ENCODE measurements around the gene RRAS2. TPM values are rescaled to one million over a fixed set of nuclear protein-coding genes. Genes with fewer than 3 reads are reported as not detected.

The RRAS2 gene
- total RNA-seq, 1 donor from 2014 or later, result 150 TPM

- Histone ChIP-seq H4K20me1 (ENCODE audit: insufficient read depth, low read length) (no peaks in the 10 kb centered on the region), H3K4me3 (ENCODE audit: insufficient read depth, low read depth, low read length) (no peak overlapping the region), H2AFZ (ENCODE audit: low read depth, low read length) (no peak overlapping the region), H3K79me2 (ENCODE audit: insufficient read depth, low read length) (no peaks in the 10 kb centered on the region), H3K4me2 (ENCODE audit: low read length) (peak overlapping the region; percentile 51), H3K36me3 (ENCODE audit: insufficient read depth, low read length) (no peaks in the 10 kb centered on the region), H3K9ac (ENCODE audit: low read length) (no peak overlapping the region), H3K27me3 (ENCODE audit: insufficient read depth, low read length) (no peaks in the 10 kb centered on the region), H3K27ac (ENCODE audit: low read depth, low read length) (peak overlapping the region; percentile 34), H3K9me3 (ENCODE audit: insufficient read depth, low read depth, low read length) (no peaks in the 10 kb centered on the region), H3K4me1 (ENCODE audit: insufficient read depth, low read length) (peaks cover 5% of the 10 kb centered on the region)
- H3K4me1 Mint-ChIP-seq (ENCODE audit: low read depth, unreplicated experiment), result peaks cover 3% of the 10 kb centered on the region
- peaks cover 3% of the 10 kb centered on the region for H3K27me3 Mint-ChIP-seq (ENCODE audit: low read depth, unreplicated experiment)
- DNase-seq (ENCODE audit: low read depth) (peak; percentile 24), FAIRE-seq (no peak)
- no peak overlapping the region for H3K27ac Mint-ChIP-seq (ENCODE audit: unreplicated experiment)
- H3K4me3 Mint-ChIP-seq (ENCODE audit: unreplicated experiment), result no peak overlapping the region
- peaks cover 2% of the 10 kb centered on the region for H3K9me3 Mint-ChIP-seq (ENCODE audit: unreplicated experiment)
- TF ChIP-seq, protein P1, sequence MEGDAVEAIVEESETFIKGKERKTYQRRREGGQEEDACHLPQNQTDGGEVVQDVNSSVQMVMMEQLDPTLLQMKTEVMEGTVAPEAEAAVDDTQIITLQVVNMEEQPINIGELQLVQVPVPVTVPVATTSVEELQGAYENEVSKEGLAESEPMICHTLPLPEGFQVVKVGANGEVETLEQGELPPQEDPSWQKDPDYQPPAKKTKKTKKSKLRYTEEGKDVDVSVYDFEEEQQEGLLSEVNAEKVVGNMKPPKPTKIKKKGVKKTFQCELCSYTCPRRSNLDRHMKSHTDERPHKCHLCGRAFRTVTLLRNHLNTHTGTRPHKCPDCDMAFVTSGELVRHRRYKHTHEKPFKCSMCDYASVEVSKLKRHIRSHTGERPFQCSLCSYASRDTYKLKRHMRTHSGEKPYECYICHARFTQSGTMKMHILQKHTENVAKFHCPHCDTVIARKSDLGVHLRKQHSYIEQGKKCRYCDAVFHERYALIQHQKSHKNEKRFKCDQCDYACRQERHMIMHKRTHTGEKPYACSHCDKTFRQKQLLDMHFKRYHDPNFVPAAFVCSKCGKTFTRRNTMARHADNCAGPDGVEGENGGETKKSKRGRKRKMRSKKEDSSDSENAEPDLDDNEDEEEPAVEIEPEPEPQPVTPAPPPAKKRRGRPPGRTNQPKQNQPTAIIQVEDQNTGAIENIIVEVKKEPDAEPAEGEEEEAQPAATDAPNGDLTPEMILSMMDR (IDR thresholded peaks at IDR 0.05; ENCODE audit: insufficient read depth, low read depth, low read length), result no peak
- TF ChIP-seq EZH2 (IDR thresholded peaks at IDR 0.05; ENCODE audit: insufficient read depth, low read length), result no peak
- H3K36me3 Mint-ChIP-seq (ENCODE audit: low read depth, unreplicated experiment), result peaks cover 2% of the 10 kb centered on the region
Measured at GRCh38 chr11:14364322-14364721, 5.3 kb upstream of the RRAS2 start.

GRCh38 chr11:14362611-14363010 lies 3.6 kb upstream of the RRAS2 start:
- H3K4me1 Mint-ChIP-seq (ENCODE audit: low read depth, unreplicated experiment), result peaks cover 4% of the 10 kb centered on the region
- no peaks in the 10 kb centered on the region for H3K9me3 ChIP-seq (ENCODE audit: insufficient read depth, low read depth, low read length)
- no peak overlapping the region for H3K9ac ChIP-seq (ENCODE audit: low read length)
- no peaks in the 10 kb centered on the region for H3K36me3 ChIP-seq (ENCODE audit: insufficient read depth, low read length)
- H3K4me1 ChIP-seq (ENCODE audit: insufficient read depth, low read length), result peaks cover 7% of the 10 kb centered on the region
- no peak overlapping the region for H3K4me3 Mint-ChIP-seq (ENCODE audit: unreplicated experiment)
- no peak for DNase-seq (ENCODE audit: low read depth)
- no peak overlapping the region for H3K4me3 ChIP-seq (ENCODE audit: insufficient read depth, low read depth, low read length)
- TF ChIP-seq EZH2 (IDR thresholded peaks at IDR 0.05; ENCODE audit: insufficient read depth, low read length), result no peak
- TF ChIP-seq, protein P1 (IDR thresholded peaks at IDR 0.05; ENCODE audit: insufficient read depth, low read depth, low read length), result no peak
- no peak overlapping the region for H3K27ac Mint-ChIP-seq (ENCODE audit: unreplicated experiment)
- peaks cover 4% of the 10 kb centered on the region for H4K20me1 ChIP-seq (ENCODE audit: insufficient read depth, low read length)
- H3K27me3 ChIP-seq (ENCODE audit: insufficient read depth, low read length), result no peaks in the 10 kb centered on the region
- H3K4me2 ChIP-seq (ENCODE audit: low read length), result no peak overlapping the region
- no peak for FAIRE-seq
- peaks cover 2% of the 10 kb centered on the region for H3K36me3 Mint-ChIP-seq (ENCODE audit: low read depth, unreplicated experiment)
- H3K27ac ChIP-seq (ENCODE audit: low read depth, low read length), result no peak overlapping the region
- H2AFZ ChIP-seq (ENCODE audit: low read depth, low read length), result no peak overlapping the region
- H3K79me2 ChIP-seq (ENCODE audit: insufficient read depth, low read length), result peaks cover 12% of the 10 kb centered on the region
- peaks cover 2% of the 10 kb centered on the region for H3K9me3 Mint-ChIP-seq (ENCODE audit: unreplicated experiment)
- peaks cover 3% of the 10 kb centered on the region for H3K27me3 Mint-ChIP-seq (ENCODE audit: low read depth, unreplicated experiment)

DNA sequence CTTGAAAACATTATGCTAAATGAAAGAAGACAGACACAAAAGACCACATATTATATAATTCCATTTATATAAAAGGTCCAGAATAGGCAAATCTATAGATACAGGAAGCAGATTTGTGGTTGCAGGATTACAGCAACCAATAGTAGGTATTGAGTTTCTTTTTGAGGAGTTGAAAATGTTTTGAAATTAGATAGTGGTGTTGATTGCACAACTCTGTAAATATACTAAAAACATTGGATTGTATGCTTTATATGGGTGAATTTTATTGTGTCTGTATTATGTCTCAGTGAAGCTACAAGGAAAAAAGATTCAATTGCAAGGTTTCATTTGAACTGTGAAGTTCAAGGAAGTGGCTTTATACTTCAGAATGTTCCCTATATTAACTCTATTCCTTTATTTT lies 3.0 kb upstream of the RRAS2 start:
- H3K4me1 Mint-ChIP-seq (ENCODE audit: low read depth, unreplicated experiment), result peaks cover 4% of the 10 kb centered on the region
- H3K9me3 ChIP-seq (ENCODE audit: insufficient read depth, low read depth, low read length), result no peaks in the 10 kb centered on the region
- H3K27me3 ChIP-seq (ENCODE audit: insufficient read depth, low read length), result no peaks in the 10 kb centered on the region
- H3K4me2 ChIP-seq (ENCODE audit: low read length), result no peak overlapping the region
- peaks cover 2% of the 10 kb centered on the region for H3K36me3 Mint-ChIP-seq (ENCODE audit: low read depth, unreplicated experiment)
- H3K36me3 ChIP-seq (ENCODE audit: insufficient read depth, low read length), result no peaks in the 10 kb centered on the region
- H3K9me3 Mint-ChIP-seq (ENCODE audit: unreplicated experiment), result peaks cover 2% of the 10 kb centered on the region
- TF ChIP-seq, protein P1 (IDR thresholded peaks at IDR 0.05; ENCODE audit: insufficient read depth, low read depth, low read length), result no peak
- no peak for TF ChIP-seq EZH2 (IDR thresholded peaks at IDR 0.05; ENCODE audit: insufficient read depth, low read length)
- H3K27ac Mint-ChIP-seq (ENCODE audit: unreplicated experiment), result no peak overlapping the region
- peaks cover 19% of the 10 kb centered on the region for H3K79me2 ChIP-seq (ENCODE audit: insufficient read depth, low read length)
- peaks cover 3% of the 10 kb centered on the region for H3K27me3 Mint-ChIP-seq (ENCODE audit: low read depth, unreplicated experiment)
- no peak overlapping the region for H3K4me3 ChIP-seq (ENCODE audit: insufficient read depth, low read depth, low read length)
- peaks cover 11% of the 10 kb centered on the region for H4K20me1 ChIP-seq (ENCODE audit: insufficient read depth, low read length)
- FAIRE-seq (no peak), DNase-seq (ENCODE audit: low read depth) (no peak)
- no peak overlapping the region for H3K4me3 Mint-ChIP-seq (ENCODE audit: unreplicated experiment)
- no peak overlapping the region for H3K9ac ChIP-seq (ENCODE audit: low read length)
- peaks cover 7% of the 10 kb centered on the region for H3K4me1 ChIP-seq (ENCODE audit: insufficient read depth, low read length)
- H2AFZ ChIP-seq (ENCODE audit: low read depth, low read length), result no peak overlapping the region
- H3K27ac ChIP-seq (ENCODE audit: low read depth, low read length), result no peak overlapping the region

All from astrocyte (in vitro differentiated cells and primary cell).